Measurements from ENCODE around the gene ERC1. TPM values are rescaled to one million over a fixed set of nuclear protein-coding genes. Genes with fewer than 3 reads are reported as not detected.

The ERC1 gene
- total and polyA plus RNA-seq, 2 of the 4 experiments (the other 2 are of a cell fraction), result 11.6 to 25.6 TPM

- in situ Hi-C loops (cut with MboI; ENCODE audit: low sequenced_read_pairs), result no loop called here
- H4K91ac ChIP-seq (ENCODE audit: insufficient read depth, low read depth, low read length), result no peak overlapping the region
These were observed 335.2 kb downstream of the ERC1 start for GRCh38 chr12:1326258-1326657.

More at GRCh38 chr12:1326258-1326657, 335.2 kb downstream of the ERC1 start:
- no peak overlapping the region for H3K56ac ChIP-seq (ENCODE audit: extremely low read depth, insufficient read depth, low read length)
- no peak overlapping the region for H2AK9ac ChIP-seq (replicated peaks; ENCODE audit: low read depth, low read length, poor library complexity)
- no peak overlapping the region for H3K27ac ChIP-seq (ENCODE audit: insufficient read depth, low read length)
- DNase-seq, result no peak
- intact Hi-C loops (cut with micrococcal nuclease), result no loop called here
- dilution Hi-C loops (cut with HindIII; ENCODE audit: low sequenced_read_pairs, unreplicated experiment), result no loop called here
- H3K18ac ChIP-seq (ENCODE audit: low read depth, low read length), result no peak overlapping the region
- no peaks in the 10 kb centered on the region for H4K20me1 ChIP-seq (ENCODE audit: insufficient read depth, low read length)
- H3K14ac ChIP-seq (replicated peaks; ENCODE audit: low read depth, low read length), result no peak overlapping the region
- H3K9me3 ChIP-seq (ENCODE audit: control insufficient read depth, insufficient read depth, low read length), result no peaks in the 10 kb centered on the region
- 0 out of 2 replicates have a peak, but pooled peaks cover under 1% of the 10 kb centered on the region for H3K36me3 ChIP-seq (ENCODE audit: control insufficient read depth, insufficient read depth, low read length)
- CTCF ChIA-PET, result no interaction called here
- H3K4me1 ChIP-seq (ENCODE audit: control insufficient read depth, insufficient read depth, low read length), result 0 out of 2 replicates have a peak, but pooled peaks cover 2% of the 10 kb centered on the region
- H2BK15ac ChIP-seq (ENCODE audit: low read depth, low read length), result no peak overlapping the region
- no peaks in the 10 kb centered on the region for H3K27me3 ChIP-seq (ENCODE audit: control insufficient read depth, insufficient read depth, low read length)
- no CpG with 5 or more reads among the region's 2 CpGs for WGBS, 2 experiments (ENCODE audit: extremely low coverage in 2 of 2, insufficient read length in 1 of 2)
- H4K5ac ChIP-seq (ENCODE audit: low read depth, low read length), result no peak overlapping the region
- no peak overlapping the region for H3K23ac ChIP-seq (ENCODE audit: low read depth, low read length)
- TF ChIP-seq RFX5 (IDR thresholded peaks at IDR 0.05; ENCODE audit: low read depth, low read length) (no peak), FOS (IDR thresholded peaks at IDR 0.05; ENCODE audit: low read depth, low read length) (no peak), RAD21 (IDR thresholded peaks at IDR 0.05; ENCODE audit: low read length) (no peak), CTCF (conservative IDR thresholded peaks at IDR 0.05; ENCODE audit: low read depth, low read length) (no peak), RCOR1 (IDR thresholded peaks at IDR 0.05; ENCODE audit: insufficient replicate concordance, low read length) (no peak), CEBPB (IDR thresholded peaks at IDR 0.05; ENCODE audit: low read depth, low read length) (no peak), MXI1 (IDR thresholded peaks at IDR 0.05; ENCODE audit: borderline replicate concordance, low read depth, low read length) (no peak), USF2 (IDR thresholded peaks at IDR 0.05; ENCODE audit: low read depth, low read length) (no peak), MAFK (IDR thresholded peaks at IDR 0.05; ENCODE audit: low read depth, low read length) (no peak), BHLHE40 (IDR thresholded peaks at IDR 0.05; ENCODE audit: low read depth, low read length) (no peak), POLR2A (IDR thresholded peaks at IDR 0.05; ENCODE audit: low read depth, low read length) (no peak), NFE2L2 (IDR thresholded peaks at IDR 0.05; ENCODE audit: low read depth, low read length) (no peak), ELK1 (IDR thresholded peaks at IDR 0.05; ENCODE audit: borderline replicate concordance, low read depth, low read length) (no peak), MAZ (IDR thresholded peaks at IDR 0.05; ENCODE audit: borderline replicate concordance, low read depth, low read length) (no peak), CHD1 (IDR thresholded peaks at IDR 0.05; ENCODE audit: low read depth, low read length) (no peak), SMC3 (IDR thresholded peaks at IDR 0.05; ENCODE audit: low read depth, low read length) (no peak)
- H3K4me2 ChIP-seq (ENCODE audit: low read depth, low read length), result no peak overlapping the region
- no peak overlapping the region for H2BK5ac ChIP-seq (ENCODE audit: low read depth, low read length, poor library complexity, severe bottlenecking)
- no peak overlapping the region for H3K4me3 ChIP-seq (ENCODE audit: insufficient read depth, low read depth, low read length)
- no peaks in the 10 kb centered on the region for H3K9me1 ChIP-seq (ENCODE audit: insufficient read depth, low read length)
- no peak overlapping the region for H4K8ac ChIP-seq (ENCODE audit: low read depth in 2 of 2, low read length in 2 of 2)
- ATAC-seq (ENCODE audit: low read depth), result no peak
- no peak overlapping the region for H2BK20ac ChIP-seq (ENCODE audit: low read depth, low read length)
- no TSS peak for BruUV-seq (replicated peaks)
- H3K4ac ChIP-seq (ENCODE audit: low read depth, low read length), result no peak overlapping the region
- H2AK5ac ChIP-seq (ENCODE audit: low read depth, low read length), result no peak overlapping the region
- POLR2A ChIA-PET (ENCODE audit: unreplicated experiment), result no interaction called here
- H3K9ac ChIP-seq (ENCODE audit: low read depth, low read length), result no peak overlapping the region
- H2AFZ ChIP-seq (replicated peaks; ENCODE audit: low read length, poor library complexity), result no peak overlapping the region
- H3K79me1 ChIP-seq (ENCODE audit: low read depth in 1 of 2, low read length in 2 of 2), result peaks cover 0 to 7% of the 10 kb centered on the region in 2 experiments; a peak in 3 of 4 replicates
- H2BK120ac ChIP-seq (ENCODE audit: low read depth, low read length), result no peak overlapping the region
